Endodermal cell (in vitro differentiated cells): ENCODE data around the gene SIRT3. TPM values are rescaled to one million over a fixed set of nuclear protein-coding genes. Genes with fewer than 3 reads are reported as not detected.

Source experiments
- DNase-seq: peaks from one replicate; pipeline ENCODE4 v3.0.0-alpha.2; 2017
- H3K27ac ChIP-seq: 2 replicates; pipeline ENCODE4 v1.5.1; 2013; ENCODE audit warnings: mild to moderate bottlenecking, low read depth, low read length, moderate library complexity
- H3K27me3 ChIP-seq: 2 replicates; pipeline ENCODE4 v1.6.1; 2013; ENCODE audit warnings: mild to moderate bottlenecking, low read length, moderate library complexity; ENCODE audit not compliant: insufficient read depth, control insufficient read depth, poor library complexity, severe bottlenecking
- H3K36me3 ChIP-seq: 2 replicates; pipeline ENCODE4 v1.7.0; 2013; ENCODE audit warnings: mild to moderate bottlenecking, low read length, moderate library complexity; ENCODE audit not compliant: control insufficient read depth, insufficient read depth
- H3K4me1 ChIP-seq: one replicate; pipeline ENCODE4 v1.7.0; 2013; ENCODE audit warnings: low read length; ENCODE audit not compliant: control insufficient read depth, insufficient read depth
- H3K4me3 ChIP-seq: 2 replicates; pipeline ENCODE4 v1.5.1; 2013; ENCODE audit warnings: mild to moderate bottlenecking, low read length, moderate library complexity
- H3K9ac ChIP-seq: 2 replicates; pipeline ENCODE4 v1.6.1; 2013; ENCODE audit warnings: mild to moderate bottlenecking, low read length, moderate library complexity; ENCODE audit not compliant: poor library complexity, severe bottlenecking; ENCODE audit errors: extremely low read depth
- H3K9me3 ChIP-seq: 2 replicates; pipeline ENCODE4 v1.6.1; 2013; ENCODE audit warnings: mild to moderate bottlenecking, low read length, moderate library complexity; ENCODE audit not compliant: control insufficient read depth
- H3K27ac Mint-ChIP-seq: 2 replicates; pipeline ENCODE4 v1.8.0; 2020; ENCODE audit warnings: mixed read lengths
- H3K27me3 Mint-ChIP-seq: 2 replicates; pipeline ENCODE4 v1.8.0; 2021; ENCODE audit warnings: mild to moderate bottlenecking, mixed read lengths; ENCODE audit not compliant: insufficient read depth
- H3K36me3 Mint-ChIP-seq: 2 replicates; pipeline ENCODE4 v1.8.0; 2020; ENCODE audit warnings: low read depth, mixed read lengths
- H3K4me1 Mint-ChIP-seq: 2 replicates; pipeline ENCODE4 v1.8.0; 2020; ENCODE audit warnings: mixed read lengths
- H3K4me3 Mint-ChIP-seq: 2 replicates; pipeline ENCODE4 v1.8.0; 2020; ENCODE audit warnings: mild to moderate bottlenecking, moderate library complexity, mixed read lengths
- H3K9me3 Mint-ChIP-seq: 2 replicates; pipeline ENCODE4 v1.8.0; 2020; ENCODE audit warnings: mild to moderate bottlenecking, mixed read lengths
- WGBS, 2 experiments: methylation state at CpG; one replicate each; pipeline versions ENCODE4 v1.1.5 to v1.1.7; 2013; ENCODE audit warnings: missing lambda C conversion rate in 2 of 2, mixed read lengths in 1 of 2; ENCODE audit not compliant: insufficient coverage in 1 of 2, insufficient read length in 1 of 2; 5-methylcytosine and 5-hydroxymethylcytosine counted together
- total RNA-seq, 2 donors: library from RNA; stranded (reverse); fragmentation: NEBNext Ultra II Directional in 1 of 2; extraction: Animal tissue kit (Norgen Biotek cat#: 25700) in 1 of 2; gene quantifications; 2 replicates in 1 of 2; 3 replicates in 1 of 2; pipeline ENCODE4 v1.2.1, GENCODE V29; 2021
- TF ChIP-seq, protein P1 (sequence below): fragments of 200-600 bp; sonication (generic); conservative IDR thresholded peaks from 2 replicates; pipeline ENCODE4 v1.5.0; 2021; ENCODE audit warnings: antibody characterized with exemption, mild to moderate bottlenecking

SIRT3 gene
- total RNA-seq, 2 donors from 2014 or later: 18.1 to 28.6 TPM

DNA sequence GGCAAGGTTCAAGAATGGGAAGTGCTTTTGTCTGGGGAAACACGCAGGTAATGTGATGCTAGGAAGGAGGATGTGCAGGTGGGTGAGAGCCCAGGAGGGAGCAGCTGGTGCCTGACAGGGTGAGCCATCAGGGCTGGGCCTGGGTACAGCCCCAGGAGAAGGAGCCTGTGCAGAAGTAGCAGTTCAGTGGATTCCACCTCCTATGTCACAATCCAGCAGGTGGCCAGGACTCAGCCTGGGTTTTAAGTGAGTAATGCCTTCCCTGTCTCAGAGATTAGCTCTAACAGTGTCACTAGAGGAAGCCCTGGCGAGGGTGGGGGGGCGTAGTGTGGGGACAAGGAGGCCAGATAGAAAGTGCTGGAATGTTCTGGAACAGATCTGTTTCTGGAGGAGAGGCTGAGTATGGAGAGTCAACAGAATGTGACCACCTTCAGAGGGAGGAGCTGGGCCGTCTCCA is 20.5 kb downstream of the SIRT3 start:
- TF ChIP-seq, protein P1, sequence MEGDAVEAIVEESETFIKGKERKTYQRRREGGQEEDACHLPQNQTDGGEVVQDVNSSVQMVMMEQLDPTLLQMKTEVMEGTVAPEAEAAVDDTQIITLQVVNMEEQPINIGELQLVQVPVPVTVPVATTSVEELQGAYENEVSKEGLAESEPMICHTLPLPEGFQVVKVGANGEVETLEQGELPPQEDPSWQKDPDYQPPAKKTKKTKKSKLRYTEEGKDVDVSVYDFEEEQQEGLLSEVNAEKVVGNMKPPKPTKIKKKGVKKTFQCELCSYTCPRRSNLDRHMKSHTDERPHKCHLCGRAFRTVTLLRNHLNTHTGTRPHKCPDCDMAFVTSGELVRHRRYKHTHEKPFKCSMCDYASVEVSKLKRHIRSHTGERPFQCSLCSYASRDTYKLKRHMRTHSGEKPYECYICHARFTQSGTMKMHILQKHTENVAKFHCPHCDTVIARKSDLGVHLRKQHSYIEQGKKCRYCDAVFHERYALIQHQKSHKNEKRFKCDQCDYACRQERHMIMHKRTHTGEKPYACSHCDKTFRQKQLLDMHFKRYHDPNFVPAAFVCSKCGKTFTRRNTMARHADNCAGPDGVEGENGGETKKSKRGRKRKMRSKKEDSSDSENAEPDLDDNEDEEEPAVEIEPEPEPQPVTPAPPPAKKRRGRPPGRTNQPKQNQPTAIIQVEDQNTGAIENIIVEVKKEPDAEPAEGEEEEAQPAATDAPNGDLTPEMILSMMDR: no peak
- H3K27ac ChIP-seq: peak overlapping the region; percentile 29
- Mint-ChIP-seq H3K27ac (peak overlapping the region; percentile 75), H3K4me1 (no peaks in the 10 kb centered on the region), H3K36me3 (peaks cover 53% of the 10 kb centered on the region), H3K4me3 (no peak overlapping the region), H3K9me3 (no peaks in the 10 kb centered on the region), H3K27me3 (no peaks in the 10 kb centered on the region)
- no peak overlapping the region for H3K9ac ChIP-seq
- H3K4me3 ChIP-seq: no peak overlapping the region
- no peaks in the 10 kb centered on the region for H3K4me1 ChIP-seq
- 94 to 100% methylated on average over 2 to 4 of the region's 4 CpGs for WGBS, 2 experiments
- DNase-seq: peak; percentile 35
- no peaks in the 10 kb centered on the region for H3K27me3 ChIP-seq
- peaks cover 55% of the 10 kb centered on the region for H3K36me3 ChIP-seq
- no peaks in the 10 kb centered on the region for H3K9me3 ChIP-seq

DNA sequence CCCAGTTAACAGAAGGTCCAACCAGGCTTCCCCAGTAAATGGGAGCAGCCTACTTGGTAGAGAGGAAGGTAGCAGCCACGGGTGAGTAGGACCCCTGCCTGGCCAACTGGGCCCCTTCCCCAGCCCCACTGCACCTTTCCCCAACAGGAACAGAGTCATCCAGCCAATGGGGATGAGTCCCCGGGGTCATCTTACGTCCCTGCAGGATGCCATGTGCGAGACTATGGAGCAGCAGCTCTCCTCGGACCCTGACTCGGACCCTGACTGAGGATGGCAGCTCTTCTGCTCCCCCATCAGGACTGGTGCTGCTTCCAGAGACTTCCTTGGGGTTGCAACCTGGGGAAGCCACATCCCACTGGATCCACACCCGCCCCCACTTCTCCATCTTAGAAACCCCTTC is 22.1 kb downstream of the SIRT3 start:
- WGBS, 2 experiments: 94 to 96% methylated on average over 6 to 7 of the region's 7 CpGs
- Mint-ChIP-seq H3K27ac (no peak overlapping the region), H3K36me3 (peaks cover 59% of the 10 kb centered on the region), H3K9me3 (no peaks in the 10 kb centered on the region), H3K4me1 (peaks cover 10% of the 10 kb centered on the region), H3K27me3 (no peaks in the 10 kb centered on the region), H3K4me3 (no peak overlapping the region)
- Histone ChIP-seq H3K9ac (no peak overlapping the region), H3K4me3 (no peak overlapping the region), H3K4me1 (peaks cover 14% of the 10 kb centered on the region), H3K9me3 (no peaks in the 10 kb centered on the region), H3K27me3 (no peaks in the 10 kb centered on the region), H3K36me3 (peaks cover 68% of the 10 kb centered on the region), H3K27ac (no peak overlapping the region)
- TF ChIP-seq, protein P1: no peak
- peak; percentile 35 for DNase-seq

DNA sequence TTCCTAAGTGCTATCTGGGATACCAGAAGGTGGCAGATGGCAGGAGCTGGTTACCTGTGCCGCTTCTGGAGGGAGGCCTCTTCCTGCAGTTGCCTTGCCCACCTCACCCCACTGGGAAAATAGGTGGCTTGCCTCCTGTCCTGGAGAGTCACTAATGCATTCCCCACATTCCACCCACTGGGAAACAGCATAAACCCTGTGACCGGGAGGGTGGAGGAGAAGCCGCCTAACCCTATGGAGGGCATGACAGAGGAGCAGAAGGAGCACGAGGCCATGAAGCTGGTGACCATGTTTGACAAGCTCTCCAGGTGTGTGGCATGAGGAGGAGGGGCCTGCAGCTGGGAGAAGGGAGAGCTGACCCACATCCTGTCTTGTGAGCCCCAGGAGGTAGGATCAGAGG is 23.0 kb downstream of the SIRT3 start:
- Histone ChIP-seq H3K27me3 (no peaks in the 10 kb centered on the region), H3K36me3 (peaks cover 68% of the 10 kb centered on the region), H3K27ac (no peak overlapping the region), H3K4me1 (peaks cover 14% of the 10 kb centered on the region), H3K9ac (no peak overlapping the region), H3K4me3 (no peak overlapping the region), H3K9me3 (no peaks in the 10 kb centered on the region)
- Mint-ChIP-seq H3K36me3 (peaks cover 54% of the 10 kb centered on the region), H3K27ac (no peak overlapping the region), H3K27me3 (no peaks in the 10 kb centered on the region), H3K4me3 (no peak overlapping the region), H3K4me1 (peaks cover 12% of the 10 kb centered on the region), H3K9me3 (no peaks in the 10 kb centered on the region)
- WGBS, 2 experiments: 81 to 97% methylated on average over 3 to 4 of the region's 4 CpGs
- DNase-seq: no peak
- TF ChIP-seq, protein P1: no peak
